A549 treated with Hydrocortisone at 1 μM for 4 hours (cell line): Measurements from ENCODE around the gene CARMIL1. TPM values are rescaled to one million over a fixed set of nuclear protein-coding genes. Genes with fewer than 3 reads are reported as not detected.

Experiments
- total RNA-seq: library from RNA; stranded (reverse); fragments of 200-300 nt; extraction: Qiagen RNA extraction; gene quantifications from 5 replicates; pipeline ENCODE4 v1.2.3, GENCODE V29; 2022

The CARMIL1 gene
- total RNA-seq = 7.3 to 9.9 TPM (median 7.5 TPM) in 5 replicates

GRCh38 chr6:25278914-25279747 is at the start of gene CARMIL1:
Gene CARMIL1 (plus strand): TSS chr6:25279374. CDS start chr6:25279796, 422 bp downstream.

GRCh38 chr6:25652007-25652515 is 372.9 kb downstream of the CARMIL1 start, which contains the start of gene SCGN:
Gene SCGN (plus strand): TSS chr6:25652215. CDS start chr6:25652404, 189 bp downstream.

